Neural cell (in vitro differentiated cells): ENCODE data around the gene NDUFS2.

Experiments used
- EP300 ChIP-seq: fragments of 450-650 bp; conservative IDR thresholded peaks from 2 replicates; pipeline ENCODE4 v1.6.1; 2014; ENCODE audit warnings: antibody characterized with exemption, mild to moderate bottlenecking, moderate library complexity; ENCODE audit not compliant: poor library complexity, severe bottlenecking
- EZH2 ChIP-seq: fragments of 200-600, 300-800 bp; shearing (Covaris generic), sonication (generic); IDR thresholded peaks from 2 replicates; pipeline ENCODE4 v1.6.1; 2014; ENCODE audit warnings: antibody characterized with exemption, low read length, borderline replicate concordance, mild to moderate bottlenecking; ENCODE audit not compliant: insufficient read depth, poor library complexity, severe bottlenecking
- MXI1 ChIP-seq: fragments of 450-650 bp; conservative IDR thresholded peaks from 2 replicates; pipeline ENCODE4 v1.6.1; 2014; ENCODE audit warnings: antibody characterized with exemption, mild to moderate bottlenecking; ENCODE audit not compliant: poor library complexity, severe bottlenecking
- POLR2AphosphoS5 ChIP-seq: IDR thresholded peaks from 2 replicates; pipeline ENCODE4 v1.6.1; 2012
- RAD21 ChIP-seq: fragments of 450-650 bp; conservative IDR thresholded peaks from 2 replicates; pipeline ENCODE4 v1.6.1; 2014; ENCODE audit warnings: antibody characterized with exemption, mild to moderate bottlenecking, moderate library complexity
- TAF1 ChIP-seq: IDR thresholded peaks from 2 replicates; pipeline ENCODE4 v1.6.1; 2012; ENCODE audit warnings: low read depth
- TF ChIP-seq, protein P1 (sequence below): fragments of 450-650 bp; IDR thresholded peaks from 2 replicates; pipeline ENCODE4 v1.5.1; 2014; ENCODE audit warnings: antibody characterized with exemption, mild to moderate bottlenecking, moderate library complexity; ENCODE audit not compliant: poor library complexity, severe bottlenecking
- TF ChIP-seq, protein P2 (sequence below): IDR thresholded peaks from 2 replicates; pipeline ENCODE4 v1.6.1; 2012; ENCODE audit warnings: borderline replicate concordance

DNA sequence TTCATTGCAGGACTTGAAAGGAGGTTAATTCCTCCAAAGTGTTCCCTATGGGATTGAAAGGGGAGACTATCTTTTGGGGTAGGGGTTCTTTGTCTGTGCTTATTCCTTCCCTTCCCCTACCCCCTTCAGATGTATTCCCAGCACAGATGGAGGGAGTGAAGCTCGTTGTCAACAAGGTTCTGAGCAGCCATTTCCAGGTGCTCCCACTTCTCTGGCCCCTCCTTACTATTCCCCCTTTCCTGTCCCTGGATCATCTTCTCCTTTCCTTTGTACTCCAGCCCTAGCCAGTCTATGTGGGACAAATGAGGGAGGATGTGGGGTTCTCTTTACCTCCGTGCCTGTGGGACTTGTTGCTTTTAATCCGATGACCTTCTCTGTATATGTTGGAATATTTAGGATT, 24.6 kb downstream of the NDUFS2 start:
- TF ChIP-seq EZH2 (no peak), POLR2AphosphoS5 (no peak), RAD21 (no peak), MXI1 (no peak), EP300 (no peak), TAF1 (no peak)
- TF ChIP-seq, protein P1, sequence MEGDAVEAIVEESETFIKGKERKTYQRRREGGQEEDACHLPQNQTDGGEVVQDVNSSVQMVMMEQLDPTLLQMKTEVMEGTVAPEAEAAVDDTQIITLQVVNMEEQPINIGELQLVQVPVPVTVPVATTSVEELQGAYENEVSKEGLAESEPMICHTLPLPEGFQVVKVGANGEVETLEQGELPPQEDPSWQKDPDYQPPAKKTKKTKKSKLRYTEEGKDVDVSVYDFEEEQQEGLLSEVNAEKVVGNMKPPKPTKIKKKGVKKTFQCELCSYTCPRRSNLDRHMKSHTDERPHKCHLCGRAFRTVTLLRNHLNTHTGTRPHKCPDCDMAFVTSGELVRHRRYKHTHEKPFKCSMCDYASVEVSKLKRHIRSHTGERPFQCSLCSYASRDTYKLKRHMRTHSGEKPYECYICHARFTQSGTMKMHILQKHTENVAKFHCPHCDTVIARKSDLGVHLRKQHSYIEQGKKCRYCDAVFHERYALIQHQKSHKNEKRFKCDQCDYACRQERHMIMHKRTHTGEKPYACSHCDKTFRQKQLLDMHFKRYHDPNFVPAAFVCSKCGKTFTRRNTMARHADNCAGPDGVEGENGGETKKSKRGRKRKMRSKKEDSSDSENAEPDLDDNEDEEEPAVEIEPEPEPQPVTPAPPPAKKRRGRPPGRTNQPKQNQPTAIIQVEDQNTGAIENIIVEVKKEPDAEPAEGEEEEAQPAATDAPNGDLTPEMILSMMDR, result no peak
- TF ChIP-seq, protein P2, sequence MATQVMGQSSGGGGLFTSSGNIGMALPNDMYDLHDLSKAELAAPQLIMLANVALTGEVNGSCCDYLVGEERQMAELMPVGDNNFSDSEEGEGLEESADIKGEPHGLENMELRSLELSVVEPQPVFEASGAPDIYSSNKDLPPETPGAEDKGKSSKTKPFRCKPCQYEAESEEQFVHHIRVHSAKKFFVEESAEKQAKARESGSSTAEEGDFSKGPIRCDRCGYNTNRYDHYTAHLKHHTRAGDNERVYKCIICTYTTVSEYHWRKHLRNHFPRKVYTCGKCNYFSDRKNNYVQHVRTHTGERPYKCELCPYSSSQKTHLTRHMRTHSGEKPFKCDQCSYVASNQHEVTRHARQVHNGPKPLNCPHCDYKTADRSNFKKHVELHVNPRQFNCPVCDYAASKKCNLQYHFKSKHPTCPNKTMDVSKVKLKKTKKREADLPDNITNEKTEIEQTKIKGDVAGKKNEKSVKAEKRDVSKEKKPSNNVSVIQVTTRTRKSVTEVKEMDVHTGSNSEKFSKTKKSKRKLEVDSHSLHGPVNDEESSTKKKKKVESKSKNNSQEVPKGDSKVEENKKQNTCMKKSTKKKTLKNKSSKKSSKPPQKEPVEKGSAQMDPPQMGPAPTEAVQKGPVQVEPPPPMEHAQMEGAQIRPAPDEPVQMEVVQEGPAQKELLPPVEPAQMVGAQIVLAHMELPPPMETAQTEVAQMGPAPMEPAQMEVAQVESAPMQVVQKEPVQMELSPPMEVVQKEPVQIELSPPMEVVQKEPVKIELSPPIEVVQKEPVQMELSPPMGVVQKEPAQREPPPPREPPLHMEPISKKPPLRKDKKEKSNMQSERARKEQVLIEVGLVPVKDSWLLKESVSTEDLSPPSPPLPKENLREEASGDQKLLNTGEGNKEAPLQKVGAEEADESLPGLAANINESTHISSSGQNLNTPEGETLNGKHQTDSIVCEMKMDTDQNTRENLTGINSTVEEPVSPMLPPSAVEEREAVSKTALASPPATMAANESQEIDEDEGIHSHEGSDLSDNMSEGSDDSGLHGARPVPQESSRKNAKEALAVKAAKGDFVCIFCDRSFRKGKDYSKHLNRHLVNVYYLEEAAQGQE, result no peak
